Endodermal cell (in vitro differentiated cells): ENCODE data around the gene ATP12A. TPM values are rescaled to one million over a fixed set of nuclear protein-coding genes. Genes with fewer than 3 reads are reported as not detected.

Experiments
- DNase-seq: peaks from one replicate; pipeline ENCODE4 v3.0.0-alpha.2; 2017
- H3K27ac ChIP-seq: 2 replicates; pipeline ENCODE4 v1.5.1; 2013; ENCODE audit warnings: mild to moderate bottlenecking, low read depth, low read length, moderate library complexity
- H3K27me3 ChIP-seq: 2 replicates; pipeline ENCODE4 v1.6.1; 2013; ENCODE audit warnings: mild to moderate bottlenecking, low read length, moderate library complexity; ENCODE audit not compliant: insufficient read depth, control insufficient read depth, poor library complexity, severe bottlenecking
- H3K36me3 ChIP-seq: 2 replicates; pipeline ENCODE4 v1.7.0; 2013; ENCODE audit warnings: mild to moderate bottlenecking, low read length, moderate library complexity; ENCODE audit not compliant: control insufficient read depth, insufficient read depth
- H3K4me1 ChIP-seq: one replicate; pipeline ENCODE4 v1.7.0; 2013; ENCODE audit warnings: low read length; ENCODE audit not compliant: control insufficient read depth, insufficient read depth
- H3K4me3 ChIP-seq: 2 replicates; pipeline ENCODE4 v1.5.1; 2013; ENCODE audit warnings: mild to moderate bottlenecking, low read length, moderate library complexity
- H3K9ac ChIP-seq: 2 replicates; pipeline ENCODE4 v1.6.1; 2013; ENCODE audit warnings: mild to moderate bottlenecking, low read length, moderate library complexity; ENCODE audit not compliant: poor library complexity, severe bottlenecking; ENCODE audit errors: extremely low read depth
- H3K9me3 ChIP-seq: 2 replicates; pipeline ENCODE4 v1.6.1; 2013; ENCODE audit warnings: mild to moderate bottlenecking, low read length, moderate library complexity; ENCODE audit not compliant: control insufficient read depth
- H3K27ac Mint-ChIP-seq: 2 replicates; pipeline ENCODE4 v1.8.0; 2020; ENCODE audit warnings: mixed read lengths
- H3K27me3 Mint-ChIP-seq: 2 replicates; pipeline ENCODE4 v1.8.0; 2021; ENCODE audit warnings: mild to moderate bottlenecking, mixed read lengths; ENCODE audit not compliant: insufficient read depth
- H3K36me3 Mint-ChIP-seq: 2 replicates; pipeline ENCODE4 v1.8.0; 2020; ENCODE audit warnings: low read depth, mixed read lengths
- H3K4me1 Mint-ChIP-seq: 2 replicates; pipeline ENCODE4 v1.8.0; 2020; ENCODE audit warnings: mixed read lengths
- H3K4me3 Mint-ChIP-seq: 2 replicates; pipeline ENCODE4 v1.8.0; 2020; ENCODE audit warnings: mild to moderate bottlenecking, moderate library complexity, mixed read lengths
- H3K9me3 Mint-ChIP-seq: 2 replicates; pipeline ENCODE4 v1.8.0; 2020; ENCODE audit warnings: mild to moderate bottlenecking, mixed read lengths
- WGBS, 2 experiments: methylation state at CpG; one replicate each; pipeline versions ENCODE4 v1.1.5 to v1.1.7; 2013; ENCODE audit warnings: missing lambda C conversion rate in 2 of 2, mixed read lengths in 1 of 2; ENCODE audit not compliant: insufficient coverage in 1 of 2, insufficient read length in 1 of 2; 5-methylcytosine and 5-hydroxymethylcytosine counted together
- total RNA-seq, 2 donors: library from RNA; stranded (reverse); fragmentation: NEBNext Ultra II Directional in 1 of 2; extraction: Animal tissue kit (Norgen Biotek cat#: 25700) in 1 of 2; gene quantifications; 2 replicates in 1 of 2; 3 replicates in 1 of 2; pipeline ENCODE4 v1.2.1, GENCODE V29; 2021
- TF ChIP-seq, protein P1 (sequence below): fragments of 200-600 bp; sonication (generic); conservative IDR thresholded peaks from 2 replicates; pipeline ENCODE4 v1.5.0; 2021; ENCODE audit warnings: antibody characterized with exemption, mild to moderate bottlenecking

The ATP12A gene
- total RNA-seq, 2 donors from 2014 or later = 4.9 to 10.5 TPM

DNA sequence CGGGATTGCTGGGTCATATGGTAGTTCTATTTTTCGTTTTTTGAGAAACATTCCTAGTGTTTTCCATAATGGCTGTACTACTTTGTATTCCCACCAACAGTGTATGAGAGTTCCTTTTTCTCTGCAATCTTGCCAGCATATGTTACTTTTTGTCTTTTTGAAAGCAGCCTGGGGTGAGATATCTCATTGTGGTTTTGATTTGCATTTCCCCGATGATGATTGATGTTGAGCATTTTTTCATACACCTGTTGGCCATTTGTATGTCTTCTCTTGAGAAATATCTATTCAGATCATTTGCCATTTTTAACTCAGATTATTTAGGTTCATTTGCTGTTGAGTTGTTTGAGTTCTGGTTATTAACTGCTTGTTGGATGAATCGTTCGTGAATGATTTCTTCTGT lies 18.5 kb upstream of the ATP12A start:
- no peaks in the 10 kb centered on the region for H3K36me3 ChIP-seq
- DNase-seq = no peak
- H3K27me3 ChIP-seq = no peaks in the 10 kb centered on the region
- Mint-ChIP-seq H3K4me3 (no peak overlapping the region), H3K27me3 (peaks cover 10% of the 10 kb centered on the region), H3K9me3 (no peaks in the 10 kb centered on the region), H3K36me3 (no peaks in the 10 kb centered on the region), H3K27ac (no peak overlapping the region), H3K4me1 (no peaks in the 10 kb centered on the region)
- 95 to 100% methylated on average over 1 to 5 of the region's 5 CpGs for WGBS, 2 experiments
- no peak overlapping the region for H3K27ac ChIP-seq
- H3K9me3 ChIP-seq = no peaks in the 10 kb centered on the region
- H3K4me3 ChIP-seq = no peak overlapping the region
- H3K9ac ChIP-seq = no peak overlapping the region
- no peaks in the 10 kb centered on the region for H3K4me1 ChIP-seq
- TF ChIP-seq, protein P1, sequence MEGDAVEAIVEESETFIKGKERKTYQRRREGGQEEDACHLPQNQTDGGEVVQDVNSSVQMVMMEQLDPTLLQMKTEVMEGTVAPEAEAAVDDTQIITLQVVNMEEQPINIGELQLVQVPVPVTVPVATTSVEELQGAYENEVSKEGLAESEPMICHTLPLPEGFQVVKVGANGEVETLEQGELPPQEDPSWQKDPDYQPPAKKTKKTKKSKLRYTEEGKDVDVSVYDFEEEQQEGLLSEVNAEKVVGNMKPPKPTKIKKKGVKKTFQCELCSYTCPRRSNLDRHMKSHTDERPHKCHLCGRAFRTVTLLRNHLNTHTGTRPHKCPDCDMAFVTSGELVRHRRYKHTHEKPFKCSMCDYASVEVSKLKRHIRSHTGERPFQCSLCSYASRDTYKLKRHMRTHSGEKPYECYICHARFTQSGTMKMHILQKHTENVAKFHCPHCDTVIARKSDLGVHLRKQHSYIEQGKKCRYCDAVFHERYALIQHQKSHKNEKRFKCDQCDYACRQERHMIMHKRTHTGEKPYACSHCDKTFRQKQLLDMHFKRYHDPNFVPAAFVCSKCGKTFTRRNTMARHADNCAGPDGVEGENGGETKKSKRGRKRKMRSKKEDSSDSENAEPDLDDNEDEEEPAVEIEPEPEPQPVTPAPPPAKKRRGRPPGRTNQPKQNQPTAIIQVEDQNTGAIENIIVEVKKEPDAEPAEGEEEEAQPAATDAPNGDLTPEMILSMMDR = no peak

- TF ChIP-seq, protein P1 = no peak
- Mint-ChIP-seq H3K4me1 (no peaks in the 10 kb centered on the region), H3K36me3 (no peaks in the 10 kb centered on the region), H3K27ac (no peak overlapping the region), H3K4me3 (no peak overlapping the region), H3K9me3 (no peaks in the 10 kb centered on the region), H3K27me3 (peaks cover 14% of the 10 kb centered on the region)
- H3K4me3 ChIP-seq = no peak overlapping the region
- H3K27ac ChIP-seq = no peak overlapping the region
- no peaks in the 10 kb centered on the region for H3K9me3 ChIP-seq
- H3K36me3 ChIP-seq = no peaks in the 10 kb centered on the region
- no peak for DNase-seq
- no peaks in the 10 kb centered on the region for H3K4me1 ChIP-seq
- H3K9ac ChIP-seq = no peak overlapping the region
- H3K27me3 ChIP-seq = no peaks in the 10 kb centered on the region
- 92 to 100% methylated on average over 2 of the region's 2 CpGs for WGBS, 2 experiments
These were observed 17.8 kb upstream of the ATP12A start for GRCh38 chr13:24662195-24663088.

- no peaks in the 10 kb centered on the region for H3K4me1 ChIP-seq
- H3K27ac ChIP-seq = no peak overlapping the region
- H3K27me3 ChIP-seq = no peaks in the 10 kb centered on the region
- TF ChIP-seq, protein P1 = no peak
- no peak overlapping the region for H3K4me3 ChIP-seq
- no peaks in the 10 kb centered on the region for H3K9me3 ChIP-seq
- H3K9me3 Mint-ChIP-seq = no peaks in the 10 kb centered on the region
- DNase-seq = no peak
- no peaks in the 10 kb centered on the region for H3K36me3 ChIP-seq
- H3K9ac ChIP-seq = no peak overlapping the region
- no peaks in the 10 kb centered on the region for H3K4me1 Mint-ChIP-seq
- WGBS, 2 experiments = 90 to 100% methylated on average over 1 to 4 of the region's 4 CpGs
- peaks cover 18% of the 10 kb centered on the region for H3K27me3 Mint-ChIP-seq
- no peaks in the 10 kb centered on the region for H3K36me3 Mint-ChIP-seq
- H3K27ac Mint-ChIP-seq = no peak overlapping the region
- no peak overlapping the region for H3K4me3 Mint-ChIP-seq
These were observed 17.2 kb upstream of the ATP12A start for GRCh38 chr13:24663089-24663395.
